A172 (cell line): ENCODE results near the gene TFPI2. TPM values are rescaled to one million over a fixed set of nuclear protein-coding genes. Genes with fewer than 3 reads are reported as not detected.
"Not testable (repeated sequence)": the region's sequence is repeated elsewhere in the genome, so short reads cannot be mapped to it uniquely, and the experiment has no call there.

Experiments used
- DNase-seq: peaks from one replicate; pipeline ENCODE4 v3.0.0-alpha.2; 2015; ENCODE audit warnings: low spot score
- total RNA-seq: library from RNA; depleted of rRNA; stranded (reverse); fragments of >200 nt; shearing (Covaris generic); gene quantifications from 2 replicates; pipeline ENCODE4 v1.2.3, GENCODE V29; 2014; rRNA removed

TFPI2 gene
- total RNA-seq, result 6.2 and 6.5 TPM in 2 replicates

- peak; percentile 81 for DNase-seq
Observed at GRCh38 chr7:93890464-93891068, at the start of gene TFPI2. TSS of gene TFPI2 (minus strand) at chr7:93890753. CDS start at chr7:93890678, 75 bp downstream.

- no peak for DNase-seq
Observed at GRCh38 chr7:93938293-93938692, 47.7 kb upstream of the TFPI2 start.

GRCh38 chr7:93937818-93938217 lies 47.3 kb upstream of the TFPI2 start:
- DNase-seq, result no peak

- no peak for DNase-seq
Observed at GRCh38 chr7:93935102-93935501, 44.5 kb upstream of the TFPI2 start.

GRCh38 chr7:93933156-93933555 lies 42.6 kb upstream of the TFPI2 start:
- no peak for DNase-seq

GRCh38 chr7:93931655-93932054 lies 41.1 kb upstream of the TFPI2 start:
- no peak for DNase-seq

- no peak for DNase-seq
Observed at GRCh38 chr7:93927585-93927984, 37.0 kb upstream of the TFPI2 start.

- no peak for DNase-seq
Observed at GRCh38 chr7:93926800-93927199, 36.2 kb upstream of the TFPI2 start.

GRCh38 chr7:93923942-93924341 lies 33.4 kb upstream of the TFPI2 start:
- no peak for DNase-seq

- no peak for DNase-seq
Observed at GRCh38 chr7:93923296-93923695, 32.7 kb upstream of the TFPI2 start.

- peak; percentile 72 for DNase-seq
Observed at GRCh38 chr7:93921607-93922566, 31.3 kb upstream of the TFPI2 start, which contains the start of gene GNG11. TSS of gene GNG11 (plus strand) at chr7:93921735. CDS start at chr7:93922138, 403 bp downstream.

- DNase-seq, result no peak
Observed at GRCh38 chr7:93921186-93921585, 30.6 kb upstream of the TFPI2 start.

- no peak for DNase-seq
Observed at GRCh38 chr7:93920496-93921182, 30.1 kb upstream of the TFPI2 start.

GRCh38 chr7:93916315-93916714 lies 25.8 kb upstream of the TFPI2 start:
- DNase-seq, result not testable (repeated sequence)

- DNase-seq, result not testable (repeated sequence)
Observed at GRCh38 chr7:93915888-93916287, 25.3 kb upstream of the TFPI2 start.

- not testable (repeated sequence) for DNase-seq
Observed at GRCh38 chr7:93915206-93915842, 24.8 kb upstream of the TFPI2 start.

GRCh38 chr7:93914581-93915066 lies 24.1 kb upstream of the TFPI2 start:
- peak; percentile 83 for DNase-seq

GRCh38 chr7:93913197-93913596 lies 22.6 kb upstream of the TFPI2 start:
- no peak for DNase-seq

- DNase-seq, result not testable (repeated sequence)
Observed at GRCh38 chr7:93911661-93912060, 21.1 kb upstream of the TFPI2 start.

- not testable (repeated sequence) for DNase-seq
Observed at GRCh38 chr7:93911242-93911641, 20.7 kb upstream of the TFPI2 start.
